ENCODE measurements around the gene IRF1. TPM values are rescaled to one million over a fixed set of nuclear protein-coding genes. Genes with fewer than 3 reads are reported as not detected.

Gene IRF1
- total RNA-seq, 1 donor from 2014 or later = 58.9 TPM

- no peak for DNase-seq (ENCODE audit: extremely low spot score, unreplicated experiment)
- H3K27ac Mint-ChIP-seq (ENCODE audit: unreplicated experiment) = peak overlapping the region; percentile 34
- peaks cover 30% of the 10 kb centered on the region for H3K36me3 Mint-ChIP-seq (ENCODE audit: unreplicated experiment)
- no peaks in the 10 kb centered on the region for H3K9me3 Mint-ChIP-seq (ENCODE audit: unreplicated experiment)
- H3K4me3 Mint-ChIP-seq (ENCODE audit: unreplicated experiment) = no peak overlapping the region
- no peaks in the 10 kb centered on the region for H3K27me3 Mint-ChIP-seq (ENCODE audit: unreplicated experiment)
- H3K4me1 Mint-ChIP-seq (ENCODE audit: unreplicated experiment) = peaks cover 24% of the 10 kb centered on the region
- no peak for TF ChIP-seq CTCF (IDR thresholded peaks at IDR 0.05)
Measured at GRCh38 chr5:132481596-132482211, 8.9 kb downstream of the IRF1 start.

GRCh38 chr5:132480893-132481595 is 9.5 kb downstream of the IRF1 start:
- TF ChIP-seq CTCF (IDR thresholded peaks at IDR 0.05) = no peak
- Mint-ChIP-seq H3K4me1 (ENCODE audit: unreplicated experiment) (peaks cover 24% of the 10 kb centered on the region), H3K4me3 (ENCODE audit: unreplicated experiment) (no peak overlapping the region), H3K27me3 (ENCODE audit: unreplicated experiment) (no peaks in the 10 kb centered on the region), H3K27ac (ENCODE audit: unreplicated experiment) (peak overlapping the region; percentile 34), H3K36me3 (ENCODE audit: unreplicated experiment) (peaks cover 28% of the 10 kb centered on the region), H3K9me3 (ENCODE audit: unreplicated experiment) (no peaks in the 10 kb centered on the region)
- DNase-seq (ENCODE audit: extremely low spot score, unreplicated experiment) = no peak

- TF ChIP-seq CTCF (IDR thresholded peaks at IDR 0.05) = no peak
- Mint-ChIP-seq H3K4me3 (ENCODE audit: unreplicated experiment) (no peak overlapping the region), H3K27ac (ENCODE audit: unreplicated experiment) (no peak overlapping the region), H3K4me1 (ENCODE audit: unreplicated experiment) (peaks cover 28% of the 10 kb centered on the region), H3K9me3 (ENCODE audit: unreplicated experiment) (no peaks in the 10 kb centered on the region), H3K36me3 (ENCODE audit: unreplicated experiment) (peaks cover 23% of the 10 kb centered on the region), H3K27me3 (ENCODE audit: unreplicated experiment) (no peaks in the 10 kb centered on the region)
- no peak for DNase-seq (ENCODE audit: extremely low spot score, unreplicated experiment)
Measured at GRCh38 chr5:132480546-132480892, 10.1 kb downstream of the IRF1 start.

- DNase-seq (ENCODE audit: extremely low spot score, unreplicated experiment) = no peak
- H3K36me3 Mint-ChIP-seq (ENCODE audit: unreplicated experiment) = peaks cover 20% of the 10 kb centered on the region
- peaks cover 32% of the 10 kb centered on the region for H3K4me1 Mint-ChIP-seq (ENCODE audit: unreplicated experiment)
- no peaks in the 10 kb centered on the region for H3K27me3 Mint-ChIP-seq (ENCODE audit: unreplicated experiment)
- no peak overlapping the region for H3K4me3 Mint-ChIP-seq (ENCODE audit: unreplicated experiment)
- H3K9me3 Mint-ChIP-seq (ENCODE audit: unreplicated experiment) = no peaks in the 10 kb centered on the region
- H3K27ac Mint-ChIP-seq (ENCODE audit: unreplicated experiment) = no peak overlapping the region
- TF ChIP-seq CTCF (IDR thresholded peaks at IDR 0.05) = no peak
Measured at GRCh38 chr5:132480042-132480441, 10.5 kb downstream of the IRF1 start.

GRCh38 chr5:132479111-132479951 is 11.2 kb downstream of the IRF1 start:
- TF ChIP-seq CTCF (IDR thresholded peaks at IDR 0.05) = no peak
- H3K4me3 Mint-ChIP-seq (ENCODE audit: unreplicated experiment) = no peak overlapping the region
- DNase-seq (ENCODE audit: extremely low spot score, unreplicated experiment) = no peak
- peak overlapping the region; percentile 71 for H3K27ac Mint-ChIP-seq (ENCODE audit: unreplicated experiment)
- H3K27me3 Mint-ChIP-seq (ENCODE audit: unreplicated experiment) = no peaks in the 10 kb centered on the region
- peaks cover 16% of the 10 kb centered on the region for H3K36me3 Mint-ChIP-seq (ENCODE audit: unreplicated experiment)
- H3K9me3 Mint-ChIP-seq (ENCODE audit: unreplicated experiment) = no peaks in the 10 kb centered on the region
- peaks cover 39% of the 10 kb centered on the region for H3K4me1 Mint-ChIP-seq (ENCODE audit: unreplicated experiment)
